Erythroblast (primary cell): ENCODE data around the gene AUP1.

Experiments used
- GATA1 ChIP-seq: IDR thresholded peaks from 2 replicates; pipeline ENCODE4 v1.6.1; 2011; ENCODE audit warnings: low read depth, mild to moderate bottlenecking, control low read depth, low read length, moderate library complexity
- POLR2A ChIP-seq: IDR thresholded peaks from 2 replicates; pipeline ENCODE4 v1.6.1; 2011; ENCODE audit warnings: mild to moderate bottlenecking, low read length

DNA sequence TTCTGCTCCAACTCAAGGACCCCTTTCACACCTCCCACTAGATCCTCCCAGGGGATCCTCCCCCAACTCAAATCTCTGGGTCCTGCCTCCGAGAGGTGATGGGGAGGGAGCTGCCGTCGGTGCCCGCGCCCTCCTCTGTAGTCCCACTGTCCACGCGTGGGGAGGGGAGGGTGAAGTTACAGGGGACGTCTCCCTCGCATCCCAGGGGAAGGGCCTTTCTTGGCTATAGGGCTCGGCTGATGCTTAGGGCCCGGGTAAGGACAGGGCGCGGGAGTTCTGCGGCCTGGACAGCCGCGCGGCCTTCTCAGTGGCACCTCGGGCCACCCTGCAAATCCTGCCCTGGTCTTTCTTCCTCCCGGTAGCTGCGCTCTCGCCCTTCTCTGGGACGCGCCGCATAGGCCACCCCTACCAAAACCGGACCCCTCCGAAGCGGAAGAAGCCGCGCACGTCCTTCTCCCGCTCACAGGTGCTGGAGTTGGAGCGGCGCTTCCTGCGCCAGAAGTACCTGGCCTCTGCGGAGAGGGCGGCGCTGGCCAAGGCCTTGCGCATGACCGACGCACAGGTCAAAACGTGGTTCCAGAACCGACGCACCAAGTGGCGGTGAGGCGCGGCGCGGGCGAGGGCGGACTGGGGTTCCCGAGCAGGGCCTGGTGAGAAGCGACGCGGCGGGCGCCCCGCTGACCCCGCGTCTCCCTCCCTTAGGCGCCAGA, 14.1 kb downstream of the AUP1 start:
- TF ChIP-seq POLR2A (no peak), GATA1 (no peak)
